ENCODE data around the gene CCDC154. TPM values are rescaled to one million over a fixed set of nuclear protein-coding genes. Genes with fewer than 3 reads are reported as not detected.
A peak's percentile ranks its signal among the peaks of the same experiment; 100 is the strongest.

Gene CCDC154
- total and polyA plus RNA-seq, 9 of the 15 experiments (the other 6 are each of a cell fraction or from before 2014, with no cell fraction given), result 0.15 to 1.4 (median 0.20) TPM; not detected in 5

GRCh38 chr16:1414532-1415260 is 29.7 kb downstream of the CCDC154 start, which contains the start of gene UNKL (continued):
- no peak for TF ChIP-seq IRF1 (CRISPR knock-in tag; IDR thresholded peaks at IDR 0.05; ENCODE audit: borderline replicate concordance)
- peak; percentile 55 for TF ChIP-seq CXXC5 (CRISPR knock-in tag; IDR thresholded peaks at IDR 0.05)
- TF ChIP-seq PHB2 (IDR thresholded peaks at IDR 0.05; ENCODE audit: low read depth), result no peak
- no peak for TF ChIP-seq SNIP1 (IDR thresholded peaks at IDR 0.05; ENCODE audit: low read depth)
- no peak for TF ChIP-seq AFF1 (IDR thresholded peaks at IDR 0.05; ENCODE audit: low read depth in 1 of 2, partially characterized antibody in 2 of 2)
- no peak for TF ChIP-seq USF1 (CRISPR knock-in tag; IDR thresholded peaks at IDR 0.05)
- no peak for TF ChIP-seq HLTF (IDR thresholded peaks at IDR 0.05)
- no peak for TF ChIP-seq DPF2 (IDR thresholded peaks at IDR 0.05)
- TF ChIP-seq HMG20A (CRISPR knock-in tag; conservative IDR thresholded peaks at IDR 0.05), result no peak
- TF ChIP-seq E4F1 (CRISPR knock-in tag; IDR thresholded peaks at IDR 0.05; ENCODE audit: borderline replicate concordance), result no peak
- TF ChIP-seq NFE2L1 (tag; IDR thresholded peaks at IDR 0.05; ENCODE audit: borderline replicate concordance, low read depth), result no peak
- no peak for TF ChIP-seq ADNP (tag; IDR thresholded peaks at IDR 0.05)
- no peak for TF ChIP-seq DIDO1 (tag; IDR thresholded peaks at IDR 0.05; ENCODE audit: low read depth)
- no peak for TF ChIP-seq ETS1 (conservative IDR thresholded peaks at IDR 0.05; ENCODE audit: control insufficient read depth, low read depth, low read length)
- peak; percentile 92 for TF ChIP-seq VEZF1 (CRISPR knock-in tag; IDR thresholded peaks at IDR 0.05)
- no peak for TF ChIP-seq SLC30A9 (CRISPR knock-in tag; IDR thresholded peaks at IDR 0.05)
- no peak for TF ChIP-seq ELF4 (CRISPR knock-in tag; IDR thresholded peaks at IDR 0.05)
